GM19438 (cell line): ENCODE data around the gene DYNLT4.
A peak's percentile ranks its signal among the peaks of the same experiment; 100 is the strongest.

Experiments used
- ATAC-seq: cut with Tn5 transposase; IDR thresholded peaks from one replicate; pipeline ENCODE4 v1.9.1; 2021; ENCODE audit warnings: low read depth; ENCODE audit not compliant: unreplicated experiment

Gene DYNLT4

GRCh38 chr1:44792736-44793502, 14.2 kb downstream of the DYNLT4 start:
- ATAC-seq = no peak

GRCh38 chr1:44790968-44791801, 16.0 kb downstream of the DYNLT4 start:
- ATAC-seq = no peak

GRCh38 chr1:44788120-44788860, 18.9 kb downstream of the DYNLT4 start, which contains the start of gene BEST4:
Gene BEST4, minus strand, starts transcription at chr1:44788170. Its CDS starts 465 bp downstream, at chr1:44787705.
- no peak for ATAC-seq

- ATAC-seq = no peak
These were observed 19.6 kb downstream of the DYNLT4 start for GRCh38 chr1:44787506-44787905.

GRCh38 chr1:44786841-44787426, 20.2 kb downstream of the DYNLT4 start:
- no peak for ATAC-seq

GRCh38 chr1:44786138-44786840, 20.9 kb downstream of the DYNLT4 start:
- ATAC-seq = peak; percentile 44

GRCh38 chr1:44785501-44786137, 21.5 kb downstream of the DYNLT4 start:
- ATAC-seq = no peak

GRCh38 chr1:44785029-44785380, 22.1 kb downstream of the DYNLT4 start:
- no peak for ATAC-seq

- no peak for ATAC-seq
These were observed 22.8 kb downstream of the DYNLT4 start for GRCh38 chr1:44784094-44785028.

GRCh38 chr1:44783697-44784093, 23.5 kb downstream of the DYNLT4 start:
- ATAC-seq = no peak

GRCh38 chr1:44780583-44781121, 26.5 kb downstream of the DYNLT4 start:
- ATAC-seq = no peak

- ATAC-seq = no peak
These were observed 28.2 kb downstream of the DYNLT4 start for GRCh38 chr1:44778705-44779576.

- no peak for ATAC-seq
These were observed 29.0 kb downstream of the DYNLT4 start for GRCh38 chr1:44777969-44778635.

GRCh38 chr1:44777547-44777946, 29.6 kb downstream of the DYNLT4 start:
- ATAC-seq = no peak

- no peak for ATAC-seq
These were observed 30.5 kb downstream of the DYNLT4 start for GRCh38 chr1:44776730-44777068.

- ATAC-seq = no peak
These were observed 31.0 kb downstream of the DYNLT4 start for GRCh38 chr1:44775930-44776729.
